ENCODE measurements around the gene MTHFSD.

GRCh38 chr16:86542756-86543750 lies 12.0 kb downstream of the MTHFSD start:
- no peak for TF ChIP-seq CTCF (IDR thresholded peaks at IDR 0.05)
- no peak for TF ChIP-seq POLR2AphosphoS5 (IDR thresholded peaks at IDR 0.05)
- TF ChIP-seq POLR2A (IDR thresholded peaks at IDR 0.05) = no peak
